ENCODE measurements around the gene YPEL3. TPM values are rescaled to one million over a fixed set of nuclear protein-coding genes. Genes with fewer than 3 reads are reported as not detected.

Gene YPEL3
- total RNA-seq, 3 donors from 2014 or later: 106 to 143 (median 114) TPM

DNA sequence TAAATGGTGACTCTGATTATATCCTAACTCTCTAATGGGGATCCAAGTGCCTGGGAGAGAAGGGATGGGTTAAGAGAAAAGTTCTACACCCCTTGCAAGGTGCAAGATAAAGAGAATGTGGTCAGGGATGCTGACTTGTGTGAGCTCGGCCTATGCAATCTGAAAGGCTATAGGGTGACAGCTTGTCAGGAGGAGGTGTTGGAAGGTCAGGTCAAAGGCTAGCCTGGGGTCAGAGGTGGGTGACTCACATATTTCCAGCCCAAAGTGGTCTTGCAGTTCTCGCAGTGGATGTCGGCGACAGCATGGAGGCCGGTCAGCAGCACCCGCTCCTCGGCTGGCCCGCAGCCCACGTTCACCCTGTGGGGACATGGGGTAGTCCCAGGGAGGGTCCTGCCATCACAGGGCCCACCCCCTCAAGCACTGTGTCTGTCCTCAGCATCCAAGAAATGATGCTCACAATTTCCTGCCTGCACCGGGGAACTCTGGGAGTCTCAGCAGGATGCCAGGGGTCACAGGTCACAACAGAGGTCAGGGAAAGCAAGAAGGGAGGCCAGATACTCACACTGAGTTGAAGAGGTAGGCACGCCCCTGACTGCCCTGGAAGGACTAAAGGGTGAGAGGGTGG lies 1.4 kb downstream of the YPEL3 start:
- H3K27me3 ChIP-seq: no peaks in the 10 kb centered on the region
- intact Hi-C loops (cut with DNase I; ENCODE audit: low total_unique reads): loop anchor here (10.0 kb wide), 1 partner anchor 320 kb away; no protein-coding TSS in a partner anchor
- H3K9me3 ChIP-seq: no peaks in the 10 kb centered on the region
- H3K4me3 ChIP-seq: peak overlapping the region; percentile 65 to 100 (median 89)
- peaks cover 17% of the 10 kb centered on the region in 2 donors for H3K4me1 ChIP-seq
- no peak for DNase-seq (ENCODE audit: low spot score in 2 of 2)
- no peaks in the 10 kb centered on the region for H3K36me3 ChIP-seq
- no peak for TF ChIP-seq POLR2A (IDR thresholded peaks at IDR 0.05)
- TF ChIP-seq, protein P1, sequence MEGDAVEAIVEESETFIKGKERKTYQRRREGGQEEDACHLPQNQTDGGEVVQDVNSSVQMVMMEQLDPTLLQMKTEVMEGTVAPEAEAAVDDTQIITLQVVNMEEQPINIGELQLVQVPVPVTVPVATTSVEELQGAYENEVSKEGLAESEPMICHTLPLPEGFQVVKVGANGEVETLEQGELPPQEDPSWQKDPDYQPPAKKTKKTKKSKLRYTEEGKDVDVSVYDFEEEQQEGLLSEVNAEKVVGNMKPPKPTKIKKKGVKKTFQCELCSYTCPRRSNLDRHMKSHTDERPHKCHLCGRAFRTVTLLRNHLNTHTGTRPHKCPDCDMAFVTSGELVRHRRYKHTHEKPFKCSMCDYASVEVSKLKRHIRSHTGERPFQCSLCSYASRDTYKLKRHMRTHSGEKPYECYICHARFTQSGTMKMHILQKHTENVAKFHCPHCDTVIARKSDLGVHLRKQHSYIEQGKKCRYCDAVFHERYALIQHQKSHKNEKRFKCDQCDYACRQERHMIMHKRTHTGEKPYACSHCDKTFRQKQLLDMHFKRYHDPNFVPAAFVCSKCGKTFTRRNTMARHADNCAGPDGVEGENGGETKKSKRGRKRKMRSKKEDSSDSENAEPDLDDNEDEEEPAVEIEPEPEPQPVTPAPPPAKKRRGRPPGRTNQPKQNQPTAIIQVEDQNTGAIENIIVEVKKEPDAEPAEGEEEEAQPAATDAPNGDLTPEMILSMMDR (IDR thresholded peaks at IDR 0.05): no peak
- no peak for TF ChIP-seq POLR2AphosphoS5 (IDR thresholded peaks at IDR 0.05)
- peak overlapping the region; percentile 96 to 99 for H3K27ac ChIP-seq

DNA sequence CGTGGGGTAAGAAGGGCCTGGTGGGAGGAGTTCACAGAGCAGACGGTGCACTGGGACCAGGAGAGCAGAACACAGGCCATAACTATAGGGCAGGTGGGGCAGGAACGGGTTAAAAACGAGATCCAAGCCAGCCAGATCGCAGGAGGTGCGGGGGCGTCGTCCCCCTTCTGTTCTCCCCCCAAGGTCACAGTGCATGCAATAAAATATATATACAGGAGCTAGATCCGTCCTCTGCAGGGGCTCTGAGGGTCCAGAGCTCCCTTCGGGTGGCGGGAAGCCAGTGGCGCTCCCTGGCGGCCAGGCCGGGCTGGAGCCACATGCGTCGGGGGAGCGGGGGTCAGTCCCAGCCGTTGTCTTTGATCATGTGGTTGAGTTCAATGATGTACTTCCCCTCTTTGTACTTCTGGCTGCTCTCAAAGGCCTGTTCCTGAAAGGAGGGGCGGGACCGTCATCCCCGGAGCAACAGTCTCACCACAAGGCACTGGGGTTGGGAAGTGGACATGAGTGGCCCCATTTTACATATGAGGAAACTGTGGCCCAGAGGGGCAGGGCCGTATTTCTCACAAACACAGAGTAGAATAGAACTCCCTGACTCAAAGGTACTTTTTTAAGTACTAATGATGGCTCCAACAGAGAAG lies 3.5 kb downstream of the YPEL3 start:
- Histone ChIP-seq H3K4me1 (peaks cover 17% of the 10 kb centered on the region in 2 donors), H3K27me3 (no peaks in the 10 kb centered on the region)
- intact Hi-C loops (cut with DNase I; ENCODE audit: low total_unique reads): loop anchor here (10.0 kb wide), 1 partner anchor 322 kb away; no protein-coding TSS in a partner anchor

DNA sequence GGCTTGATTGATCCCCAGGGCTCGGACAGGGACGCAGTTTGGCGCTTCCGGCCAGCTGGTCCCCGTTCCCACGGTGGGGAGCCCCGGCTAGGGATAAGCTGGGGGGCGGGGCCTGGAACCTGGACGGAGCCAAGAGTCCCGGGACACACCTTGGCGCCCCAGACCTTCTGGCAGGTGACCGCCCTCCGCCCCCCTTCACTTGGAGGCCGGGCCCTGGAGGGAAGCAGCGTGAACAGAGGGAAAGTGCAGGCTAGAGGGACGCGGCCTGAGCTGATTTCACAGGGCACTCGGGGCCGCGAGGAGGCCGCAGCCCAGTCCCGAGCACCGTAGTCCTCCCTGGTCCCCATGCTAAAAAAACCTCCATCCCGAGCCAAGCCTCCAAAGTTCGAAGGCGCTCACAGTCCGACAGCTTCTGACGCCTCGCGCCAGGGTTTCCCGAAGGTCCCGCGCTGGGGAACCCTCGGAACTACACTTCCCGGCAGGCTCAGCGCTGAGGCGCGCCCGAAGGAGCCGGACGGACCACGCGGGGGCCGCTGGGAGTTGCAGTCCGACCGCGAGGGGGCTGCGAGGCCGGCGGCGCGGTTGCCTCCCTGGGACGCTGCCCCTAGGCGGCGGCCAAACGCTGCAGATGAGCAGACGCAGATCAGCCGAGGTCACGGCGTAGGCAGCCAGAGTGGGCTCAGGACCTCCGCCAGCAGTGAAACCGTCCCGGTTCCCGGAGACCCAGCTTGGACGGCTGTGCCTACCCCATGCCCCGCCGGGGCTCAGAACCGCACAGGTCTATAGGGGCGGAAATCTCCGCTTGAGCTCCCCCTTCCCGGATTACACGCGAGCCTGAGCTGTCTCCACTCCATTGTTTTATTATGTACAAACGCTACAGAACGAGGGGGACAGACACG lies 4.3 kb downstream of the YPEL3 start, which contains the start of gene TBX6:
TBX6 (minus strand) TSS at position 451 of the 899 bp plus-strand sequence. CDS start 731 bp downstream, outside the sequence.
- TF ChIP-seq POLR2AphosphoS5 (IDR thresholded peaks at IDR 0.05) (peak; percentile 62 to 73 (median 72)), POLR2A (IDR thresholded peaks at IDR 0.05) (peak; percentile 47)
- TF ChIP-seq, protein P1 (IDR thresholded peaks at IDR 0.05): peak; percentile 61 to 94 (median 91)
- H3K9me3 ChIP-seq: no peaks in the 10 kb centered on the region
- H3K27ac ChIP-seq: peak within 1 kb of the TSS; percentile 79 to 84
- DNase-seq (ENCODE audit: low spot score in 2 of 2): peak; percentile 86 to 89
- intact Hi-C loops (cut with DNase I; ENCODE audit: low total_unique reads): loop anchor here (10.0 kb wide), 1 partner anchor 323 kb away; no protein-coding TSS in a partner anchor
- H3K27me3 ChIP-seq: no peaks in the 10 kb centered on the region
- peaks cover 17% of the 10 kb centered on the region in 2 donors for H3K4me1 ChIP-seq
- no peaks in the 10 kb centered on the region for H3K36me3 ChIP-seq
- H3K4me3 ChIP-seq: peak within 1 kb of the TSS; percentile 49 to 67 (median 61)

More for the DNA sequence above, 3.5 kb downstream of the YPEL3 start:
- Histone ChIP-seq H3K9me3 (no peaks in the 10 kb centered on the region), H3K36me3 (no peaks in the 10 kb centered on the region), H3K4me3 (peak overlapping the region; percentile 49 to 67 (median 61)), H3K27ac (peak overlapping the region; percentile 79 to 84)
- no peak for DNase-seq (ENCODE audit: low spot score in 2 of 2)
- TF ChIP-seq POLR2AphosphoS5 (IDR thresholded peaks at IDR 0.05) (peak in 1 of 3 donors; percentile 10), POLR2A (IDR thresholded peaks at IDR 0.05) (no peak)
- TF ChIP-seq, protein P1 (IDR thresholded peaks at IDR 0.05): peak in 1 of 3 donors; percentile 12

DNA sequence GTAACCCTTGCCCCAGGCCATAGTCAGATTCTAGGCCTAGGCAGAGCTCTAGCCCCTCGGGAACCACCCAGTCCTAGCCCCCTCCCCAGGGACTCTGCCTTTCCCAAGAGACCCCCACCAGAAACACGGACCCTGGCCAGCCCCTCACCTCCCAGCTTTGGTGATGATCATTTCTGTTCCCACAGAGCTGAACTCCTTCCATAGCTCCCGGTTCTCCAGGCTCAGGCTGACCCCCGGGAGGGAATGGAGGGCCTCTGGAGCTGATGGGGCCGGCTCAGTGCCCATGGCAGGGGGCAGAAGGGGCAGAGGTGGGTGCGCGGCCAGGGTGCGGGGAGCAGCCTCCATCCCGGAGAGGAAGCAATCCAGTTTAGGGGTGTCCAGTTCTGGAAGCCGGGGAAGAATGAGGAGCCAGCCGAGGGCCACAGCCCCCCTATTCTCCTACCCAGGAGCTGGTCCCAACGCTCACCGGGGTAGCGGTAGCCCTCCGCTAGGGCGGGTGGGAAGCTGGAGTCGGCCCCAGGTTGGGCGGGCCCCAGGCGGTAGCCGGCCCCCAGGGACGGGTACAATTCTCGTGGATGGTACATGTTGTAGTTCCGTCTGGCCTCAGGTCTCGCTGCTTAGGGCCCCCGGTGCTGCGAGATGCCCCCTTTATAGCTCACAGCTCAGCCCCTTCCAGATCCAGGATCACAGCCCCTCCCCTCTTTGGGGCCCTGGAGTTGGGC lies 5.2 kb downstream of the YPEL3 start:
- Histone ChIP-seq H3K4me1 (peaks cover 17% of the 10 kb centered on the region in 2 donors), H3K27ac (peak overlapping the region; percentile 79 to 84), H3K27me3 (no peaks in the 10 kb centered on the region), H3K4me3 (peak overlapping the region; percentile 49 to 67 (median 61)), H3K36me3 (no peaks in the 10 kb centered on the region), H3K9me3 (no peaks in the 10 kb centered on the region)
- intact Hi-C loops (cut with DNase I; ENCODE audit: low total_unique reads): loop anchor here (10.0 kb wide), 1 partner anchor 324 kb away; no protein-coding TSS in a partner anchor
- no peak for TF ChIP-seq POLR2AphosphoS5 (IDR thresholded peaks at IDR 0.05)
- TF ChIP-seq POLR2A (IDR thresholded peaks at IDR 0.05): no peak
- TF ChIP-seq, protein P1 (IDR thresholded peaks at IDR 0.05): no peak
- DNase-seq (ENCODE audit: low spot score in 2 of 2): no peak
